ENCODE data around the gene PARP16. TPM values are rescaled to one million over a fixed set of nuclear protein-coding genes. Genes with fewer than 3 reads are reported as not detected.

Gene PARP16
- total and polyA plus RNA-seq, 9 of the 15 experiments (the other 6 are each of a cell fraction or from before 2014, with no cell fraction given): 3.0 to 9.9 (median 5.8) TPM

- TF ChIP-seq ZNF354B (CRISPR knock-in tag; IDR thresholded peaks at IDR 0.05) (0 out of 2 replicates have a peak, but pooled peaks have one; percentile 18), HES1 (IDR thresholded peaks at IDR 0.05; ENCODE audit: low read depth) (no peak), NCOA4 (IDR thresholded peaks at IDR 0.05; ENCODE audit: partially characterized antibody) (no peak), NFIC (IDR thresholded peaks at IDR 0.05) (no peak; the same call in 1 of the 2 replicates), TFAM (CRISPR knock-in tag; conservative IDR thresholded peaks at IDR 0.05) (no peak), PHF20 (IDR thresholded peaks at IDR 0.05; ENCODE audit: partially characterized antibody) (no peak), ZBTB17 (CRISPR knock-in tag; IDR thresholded peaks at IDR 0.05) (peak; percentile 64), CEBPZ (IDR thresholded peaks at IDR 0.05; ENCODE audit: borderline replicate concordance, low read depth, low read length) (no peak), IRF2 (CRISPR knock-in tag; IDR thresholded peaks at IDR 0.05) (no peak), ZBTB40 (IDR thresholded peaks at IDR 0.05) (peak; percentile 69), ZBTB40 (CRISPR knock-in tag; IDR thresholded peaks at IDR 0.05) (no peak)
Observed at GRCh38 chr15:65303687-65304380, 17.2 kb upstream of the PARP16 start (continued).

Measured in K562 (cell line).